Right lobe of liver (tissue), 4 donors: Measurements from ENCODE around the gene RBM19.
"Not testable (repeated sequence)": the region's sequence is repeated elsewhere in the genome, so short reads cannot be mapped to it uniquely, and the experiment has no call there.

Experiments used
- POLR2A ChIP-seq: fragments of 450-650 bp; IDR thresholded peaks from one replicate; pipeline ENCODE4 v1.6.1; 2017; ENCODE audit warnings: antibody characterized with exemption, mild to moderate bottlenecking
- TF ChIP-seq, protein P1 (sequence below), 4 donors: fragments of 200-600 bp in 3 of 4; fragments of 450-650 bp in 1 of 4; IDR thresholded peaks; one replicate each; pipeline versions ENCODE4 v1.5.1 to v1.8.0; 2016 to 2022; ENCODE audit warnings: antibody characterized with exemption in 4 of 4, mild to moderate bottlenecking in 2 of 4
- donor health status: DM: no; HTN: no; CAD: no.
- donor health status: DM: no; HTN: no; CAD: no.
- donor health status: DM: no; HTN: yes; CAD: no.

DNA sequence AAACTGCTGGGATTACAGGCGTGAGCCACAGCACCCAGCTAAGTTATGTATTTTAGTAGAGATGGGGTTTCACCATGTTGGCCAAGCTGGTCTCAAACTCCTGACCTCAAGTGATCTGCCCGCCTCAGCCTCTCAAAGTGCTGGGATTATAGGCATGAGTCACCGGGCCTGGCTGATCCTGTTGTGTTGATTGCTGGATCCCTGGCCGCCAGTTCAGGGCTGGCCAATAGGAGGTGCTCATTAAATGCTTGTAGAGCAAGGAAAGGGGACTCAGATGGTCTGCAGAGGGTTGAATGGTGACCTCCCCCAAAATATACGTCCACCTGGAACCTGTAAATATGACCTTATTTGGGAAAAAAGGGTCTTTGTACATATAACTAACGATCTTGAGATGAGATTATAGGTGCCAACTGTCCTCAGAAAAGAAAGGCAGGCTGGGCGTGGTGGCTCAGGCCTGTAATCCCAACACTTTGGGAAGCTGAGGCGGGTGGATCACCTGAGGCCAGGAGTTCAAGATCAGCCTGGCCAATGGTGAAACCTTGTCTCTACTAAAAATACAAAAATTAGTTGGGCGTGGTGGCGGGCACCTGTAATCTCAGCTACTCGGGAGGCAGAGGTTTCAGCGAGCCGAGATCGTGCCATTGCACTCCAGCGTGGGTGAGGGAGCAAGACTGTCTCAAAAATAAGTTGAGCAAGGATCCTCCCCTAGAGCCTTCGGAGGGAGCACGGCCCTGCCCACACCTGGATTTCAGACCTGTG lies 156.5 kb downstream of the RBM19 start:
- TF ChIP-seq, protein P1, sequence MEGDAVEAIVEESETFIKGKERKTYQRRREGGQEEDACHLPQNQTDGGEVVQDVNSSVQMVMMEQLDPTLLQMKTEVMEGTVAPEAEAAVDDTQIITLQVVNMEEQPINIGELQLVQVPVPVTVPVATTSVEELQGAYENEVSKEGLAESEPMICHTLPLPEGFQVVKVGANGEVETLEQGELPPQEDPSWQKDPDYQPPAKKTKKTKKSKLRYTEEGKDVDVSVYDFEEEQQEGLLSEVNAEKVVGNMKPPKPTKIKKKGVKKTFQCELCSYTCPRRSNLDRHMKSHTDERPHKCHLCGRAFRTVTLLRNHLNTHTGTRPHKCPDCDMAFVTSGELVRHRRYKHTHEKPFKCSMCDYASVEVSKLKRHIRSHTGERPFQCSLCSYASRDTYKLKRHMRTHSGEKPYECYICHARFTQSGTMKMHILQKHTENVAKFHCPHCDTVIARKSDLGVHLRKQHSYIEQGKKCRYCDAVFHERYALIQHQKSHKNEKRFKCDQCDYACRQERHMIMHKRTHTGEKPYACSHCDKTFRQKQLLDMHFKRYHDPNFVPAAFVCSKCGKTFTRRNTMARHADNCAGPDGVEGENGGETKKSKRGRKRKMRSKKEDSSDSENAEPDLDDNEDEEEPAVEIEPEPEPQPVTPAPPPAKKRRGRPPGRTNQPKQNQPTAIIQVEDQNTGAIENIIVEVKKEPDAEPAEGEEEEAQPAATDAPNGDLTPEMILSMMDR (IDR thresholded peaks at IDR 0.05), result not testable (repeated sequence)
- TF ChIP-seq POLR2A, result not testable (repeated sequence)
